NCI-H345 treated with DMSO at 0.1 percent for 48 hours (cell line): ENCODE measurements around the gene RAB34.
"Not testable (repeated sequence)": the region's sequence is repeated elsewhere in the genome, so short reads cannot be mapped to it uniquely, and the experiment has no call there.

Source experiments
- DNase-seq: peaks from one replicate; lab custom pipeline; 2025; ENCODE audit not compliant: unreplicated experiment; lab: John Stamatoyannopoulos, UW

The RAB34 gene

GRCh38 chr17:28728364-28729200 is 10.9 kb upstream of the RAB34 start, which contains the start of gene NEK8:
Gene NEK8 (plus strand): TSS chr17:28728788. CDS start chr17:28728814, 26 bp downstream.
- peak; percentile 86 for DNase-seq

GRCh38 chr17:28726627-28727491 is 9.2 kb upstream of the RAB34 start:
- DNase-seq: peak; percentile 92

GRCh38 chr17:28726226-28726626 is 8.6 kb upstream of the RAB34 start, which contains the start of gene TLCD1:
Gene TLCD1 (minus strand): TSS chr17:28726233. CDS start chr17:28726097, 136 bp downstream.
- peak; percentile 57 for DNase-seq

GRCh38 chr17:28725660-28726225 is 8.1 kb upstream of the RAB34 start:
- peak; percentile 57 for DNase-seq

- no peak for DNase-seq
Observed at GRCh38 chr17:28725166-28725659, 7.5 kb upstream of the RAB34 start.

- no peak for DNase-seq
Observed at GRCh38 chr17:28724500-28725165, 7.0 kb upstream of the RAB34 start.

GRCh38 chr17:28723836-28724499 is 6.3 kb upstream of the RAB34 start:
- not testable (repeated sequence) for DNase-seq

GRCh38 chr17:28723159-28723835 is 5.6 kb upstream of the RAB34 start:
- DNase-seq: no peak

GRCh38 chr17:28722417-28723158 is 4.9 kb upstream of the RAB34 start:
- DNase-seq: no peak

- not testable (repeated sequence) for DNase-seq
Observed at GRCh38 chr17:28720997-28721329, 3.3 kb upstream of the RAB34 start.

- DNase-seq: no peak
Observed at GRCh38 chr17:28720247-28720996, 2.8 kb upstream of the RAB34 start.

- no peak for DNase-seq
Observed at GRCh38 chr17:28719021-28719433, 1.4 kb upstream of the RAB34 start.

- no peak for DNase-seq
Observed at GRCh38 chr17:28718333-28719020, 809 bp upstream of the RAB34 start.

- DNase-seq: no peak
Observed at GRCh38 chr17:28716740-28717577, 709 bp downstream of the RAB34 start.

GRCh38 chr17:28715217-28715616 is 2.5 kb downstream of the RAB34 start:
- no peak for DNase-seq

- DNase-seq: no peak
Observed at GRCh38 chr17:28714281-28714680, 3.4 kb downstream of the RAB34 start.
